Kidney glomerular epithelial cell (primary cell): ENCODE results near the gene NOL11.
"Not testable (repeated sequence)": the region's sequence is repeated elsewhere in the genome, so short reads cannot be mapped to it uniquely, and the experiment has no call there.

ENCODE experiments used
- DNase-seq: peaks from one replicate; lab custom pipeline; 2025; lab: John Stamatoyannopoulos, UW

Gene NOL11

GRCh38 chr17:67717624-67718324 lies at the start of gene NOL11:
TSS of gene NOL11 (plus strand) at chr17:67717936. CDS start at chr17:67717948, 12 bp downstream.
- peak; percentile 99 for DNase-seq

GRCh38 chr17:67671493-67671892 lies 46.2 kb upstream of the NOL11 start:
- no peak for DNase-seq

GRCh38 chr17:67672592-67673335 lies 45.0 kb upstream of the NOL11 start:
- DNase-seq, result no peak

- DNase-seq, result no peak
Measured at GRCh38 chr17:67675481-67675880, 42.3 kb upstream of the NOL11 start.

GRCh38 chr17:67676305-67676704 lies 41.4 kb upstream of the NOL11 start:
- DNase-seq, result no peak

GRCh38 chr17:67678414-67678813 lies 39.3 kb upstream of the NOL11 start:
- no peak for DNase-seq

GRCh38 chr17:67679225-67679624 lies 38.5 kb upstream of the NOL11 start:
- no peak for DNase-seq

GRCh38 chr17:67679721-67680120 lies 38.0 kb upstream of the NOL11 start:
- DNase-seq, result no peak

- peak; percentile 13 for DNase-seq
Measured at GRCh38 chr17:67680445-67681224, 37.1 kb upstream of the NOL11 start.

GRCh38 chr17:67682196-67682595 lies 35.5 kb upstream of the NOL11 start:
- no peak for DNase-seq

- no peak for DNase-seq
Measured at GRCh38 chr17:67685351-67685750, 32.4 kb upstream of the NOL11 start.

GRCh38 chr17:67686241-67686640 lies 31.5 kb upstream of the NOL11 start:
- DNase-seq, result no peak

- DNase-seq, result no peak
Measured at GRCh38 chr17:67687511-67687910, 30.2 kb upstream of the NOL11 start.

GRCh38 chr17:67689534-67690177 lies 28.1 kb upstream of the NOL11 start:
- peak; percentile 57 for DNase-seq

GRCh38 chr17:67693811-67694210 lies 23.9 kb upstream of the NOL11 start:
- DNase-seq, result no peak

- no peak for DNase-seq
Measured at GRCh38 chr17:67696347-67696746, 21.4 kb upstream of the NOL11 start.

GRCh38 chr17:67696853-67697498 lies 20.8 kb upstream of the NOL11 start:
- no peak for DNase-seq

GRCh38 chr17:67700037-67700724 lies 17.6 kb upstream of the NOL11 start:
- DNase-seq, result no peak

GRCh38 chr17:67700725-67701119 lies 17.0 kb upstream of the NOL11 start:
- DNase-seq, result no peak

GRCh38 chr17:67702861-67703260 lies 14.9 kb upstream of the NOL11 start:
- not testable (repeated sequence) for DNase-seq

- no peak for DNase-seq
Measured at GRCh38 chr17:67707442-67707841, 10.3 kb upstream of the NOL11 start.
